Stimulated activated effector memory CD8-positive, alpha-beta T cell treated with anti-CD3 and anti-CD28 coated beads, Interleukin-12 subunit alpha, Interleukin-12 subunit beta, amount 100 ng/mL, for 72 hours (primary cell): ENCODE measurements around the gene PRKRIP1.

ENCODE experiments used
- ATAC-seq: fragments of 150-1000 bp; cut with Tn5 transposase; 2 replicates; pipeline ENCODE4 v1.10.0; 2021
- DNase-seq, 2 donors: peaks; one replicate each; pipeline ENCODE4 v3.0.0; 2021 to 2022; ENCODE audit warnings: low spot score in 2 of 2
- H3K27ac Mint-ChIP-seq: one replicate; pipeline ENCODE4 v1.8.0; 2022; ENCODE audit warnings: mild to moderate bottlenecking, mixed read lengths
- H3K36me3 Mint-ChIP-seq: one replicate; pipeline ENCODE4 v1.8.0; 2022; ENCODE audit warnings: mild to moderate bottlenecking, mixed read lengths
- H3K4me1 Mint-ChIP-seq: one replicate; pipeline ENCODE4 v1.8.0; 2022; ENCODE audit warnings: mixed read lengths
- H3K4me3 Mint-ChIP-seq: one replicate; pipeline ENCODE4 v1.8.0; 2022; ENCODE audit warnings: mild to moderate bottlenecking, mixed read lengths
- H3K9me3 Mint-ChIP-seq: one replicate; pipeline ENCODE4 v1.8.0; 2022; ENCODE audit warnings: mixed read lengths

The PRKRIP1 gene

DNA sequence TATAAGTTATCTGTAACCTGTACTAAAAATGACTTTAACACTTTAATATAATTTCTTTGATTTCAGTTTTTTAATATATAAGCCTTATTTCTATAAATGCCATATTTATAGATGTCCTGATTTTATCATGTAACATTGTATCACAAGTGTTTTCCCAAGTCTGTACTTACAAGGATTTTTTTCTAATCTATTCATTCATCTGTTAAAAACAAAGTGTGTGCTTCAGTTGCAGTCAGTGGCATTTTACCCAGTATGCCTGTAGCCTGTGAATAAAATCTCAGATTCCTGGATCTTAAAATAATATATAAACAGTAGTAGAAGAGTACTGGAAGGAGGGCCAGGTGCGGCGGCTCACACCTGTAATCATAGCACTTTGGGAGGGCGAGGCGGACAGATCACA is 17.4 kb downstream of the PRKRIP1 start:
- peaks cover 92% of the 10 kb centered on the region for H3K36me3 Mint-ChIP-seq
- H3K9me3 Mint-ChIP-seq: peaks cover 3% of the 10 kb centered on the region
- H3K4me1 Mint-ChIP-seq: peaks cover 46% of the 10 kb centered on the region
- ATAC-seq (no peak), DNase-seq (no peak)
- H3K4me3 Mint-ChIP-seq: no peak overlapping the region
- H3K27ac Mint-ChIP-seq: no peak overlapping the region

DNA sequence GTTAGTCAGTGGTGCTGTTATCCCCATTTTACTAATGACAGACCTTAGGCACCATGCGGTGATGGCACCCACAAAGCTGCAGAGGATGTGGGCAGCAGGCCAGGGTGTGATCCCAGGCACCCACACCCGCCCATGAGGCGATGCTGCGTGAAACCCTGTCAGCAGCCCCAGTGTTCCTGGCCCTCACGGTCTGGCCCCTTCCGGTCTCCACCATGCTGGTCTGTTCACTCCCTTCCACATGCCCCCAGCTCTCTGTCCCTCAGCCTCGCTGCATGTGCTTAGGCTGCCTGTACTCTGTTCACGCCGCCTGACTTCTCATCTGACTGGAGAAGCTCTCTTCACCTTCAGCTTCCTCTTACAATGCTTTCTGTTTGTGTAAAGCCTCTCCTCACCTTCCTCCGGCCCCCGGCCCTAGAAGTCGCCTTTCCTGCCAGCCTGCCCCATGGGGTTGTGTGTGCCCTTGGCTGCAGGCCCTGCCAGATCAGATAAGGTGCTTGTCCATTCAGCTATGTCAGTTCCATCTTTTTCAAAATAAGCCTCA is 19.6 kb downstream of the PRKRIP1 start:
- Mint-ChIP-seq H3K27ac (peak overlapping the region; percentile 94), H3K9me3 (no peaks in the 10 kb centered on the region), H3K36me3 (peaks cover 92% of the 10 kb centered on the region), H3K4me3 (peak overlapping the region; percentile 69), H3K4me1 (peaks cover 45% of the 10 kb centered on the region)
- ATAC-seq (peak; percentile 95), DNase-seq (peak; percentile 53 to 88)

DNA sequence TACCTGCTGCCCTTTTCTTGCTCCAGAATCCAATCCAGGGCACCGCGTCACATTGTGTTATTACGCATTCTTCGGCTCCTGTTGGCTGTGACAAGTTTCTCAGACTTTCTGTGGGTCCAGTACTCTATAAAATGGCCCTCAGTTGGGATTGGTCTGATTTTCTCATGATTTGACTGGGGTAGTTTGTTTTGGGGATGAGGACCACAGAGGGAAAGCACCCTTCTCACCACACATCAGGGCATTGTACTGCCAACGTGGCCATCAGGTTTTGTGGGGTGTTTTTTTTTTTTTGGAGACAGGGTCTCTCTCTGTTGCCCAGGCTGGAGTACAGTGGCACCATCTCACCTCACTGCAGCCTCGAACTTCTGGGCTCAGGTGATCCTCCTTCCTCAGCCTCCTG is 20.2 kb downstream of the PRKRIP1 start:
- H3K36me3 Mint-ChIP-seq: peaks cover 92% of the 10 kb centered on the region
- peak overlapping the region; percentile 69 for H3K4me3 Mint-ChIP-seq
- no peak for ATAC-seq
- H3K9me3 Mint-ChIP-seq: no peaks in the 10 kb centered on the region
- no peak for DNase-seq
- peaks cover 50% of the 10 kb centered on the region for H3K4me1 Mint-ChIP-seq
- peak overlapping the region; percentile 94 for H3K27ac Mint-ChIP-seq

DNA sequence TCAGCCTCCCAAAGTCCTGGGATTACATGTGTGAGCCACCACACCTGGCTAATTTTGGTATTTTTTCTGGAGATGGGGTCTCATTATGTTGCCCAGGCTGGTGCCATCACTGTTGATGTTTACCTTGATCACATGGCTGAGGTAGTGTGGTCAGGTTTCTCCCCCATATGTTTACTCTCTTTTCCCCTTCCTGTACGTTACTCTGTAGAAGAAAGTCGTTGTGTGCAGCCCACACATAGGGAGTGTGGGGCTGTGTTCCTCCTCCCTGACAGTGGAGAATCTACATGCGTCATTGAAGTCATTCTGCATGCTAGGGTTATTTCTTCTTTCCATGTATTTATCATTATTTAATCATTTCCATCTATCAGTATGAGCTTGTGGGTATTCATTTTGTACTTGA is 20.9 kb downstream of the PRKRIP1 start:
- peaks cover 50% of the 10 kb centered on the region for H3K4me1 Mint-ChIP-seq
- no peaks in the 10 kb centered on the region for H3K9me3 Mint-ChIP-seq
- H3K4me3 Mint-ChIP-seq: peak overlapping the region; percentile 69
- peaks cover 92% of the 10 kb centered on the region for H3K36me3 Mint-ChIP-seq
- ATAC-seq (peak; percentile 48), DNase-seq (no peak)
- peak overlapping the region; percentile 94 for H3K27ac Mint-ChIP-seq

- Mint-ChIP-seq H3K4me3 (no peak overlapping the region), H3K9me3 (no peaks in the 10 kb centered on the region), H3K36me3 (peaks cover 86% of the 10 kb centered on the region), H3K4me1 (peaks cover 50% of the 10 kb centered on the region), H3K27ac (peak overlapping the region; percentile 94)
- ATAC-seq (peak; percentile 3), DNase-seq (no peak)
These were observed 22.4 kb downstream of the PRKRIP1 start for GRCh38 chr7:102418592-102418991.

DNA sequence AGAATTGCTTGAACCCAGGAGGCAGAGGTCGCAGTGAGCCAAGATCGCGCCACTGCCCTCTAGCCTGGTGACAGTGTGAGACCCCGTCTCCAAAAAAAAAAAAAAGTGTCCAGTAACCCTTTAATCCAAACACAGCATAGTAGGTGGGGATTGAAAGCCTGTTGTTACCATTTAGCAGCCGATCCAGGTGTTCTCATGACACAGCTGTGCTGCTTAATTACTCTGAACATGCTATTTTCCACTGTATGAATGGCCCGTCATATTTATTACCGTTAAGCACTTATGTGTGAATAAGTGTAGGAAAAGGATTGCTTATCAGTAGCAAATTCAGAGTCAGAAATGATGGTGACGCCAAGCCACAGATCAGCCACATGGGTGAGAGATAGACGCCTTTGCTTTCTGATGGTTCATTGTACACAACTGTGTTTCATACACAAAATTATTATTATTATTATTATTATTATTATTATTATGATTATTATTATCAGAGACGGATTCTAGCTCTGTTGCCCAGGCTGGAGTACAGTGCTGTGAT is 25.6 kb downstream of the PRKRIP1 start:
- DNase-seq: no peak
- H3K9me3 Mint-ChIP-seq: no peaks in the 10 kb centered on the region
- no peak overlapping the region for H3K27ac Mint-ChIP-seq
- peaks cover 61% of the 10 kb centered on the region for H3K4me1 Mint-ChIP-seq
- H3K36me3 Mint-ChIP-seq: peaks cover 92% of the 10 kb centered on the region
- no peak for ATAC-seq
- H3K4me3 Mint-ChIP-seq: no peak overlapping the region

- H3K4me3 Mint-ChIP-seq: peak overlapping the region; percentile 87
- H3K36me3 Mint-ChIP-seq: peaks cover 83% of the 10 kb centered on the region
- peaks cover 53% of the 10 kb centered on the region for H3K4me1 Mint-ChIP-seq
- H3K27ac Mint-ChIP-seq: peak overlapping the region; percentile 100
- no peak for DNase-seq
- H3K9me3 Mint-ChIP-seq: no peaks in the 10 kb centered on the region
- no peak for ATAC-seq
These were observed 28.0 kb downstream of the PRKRIP1 start for GRCh38 chr7:102424129-102424551.

DNA sequence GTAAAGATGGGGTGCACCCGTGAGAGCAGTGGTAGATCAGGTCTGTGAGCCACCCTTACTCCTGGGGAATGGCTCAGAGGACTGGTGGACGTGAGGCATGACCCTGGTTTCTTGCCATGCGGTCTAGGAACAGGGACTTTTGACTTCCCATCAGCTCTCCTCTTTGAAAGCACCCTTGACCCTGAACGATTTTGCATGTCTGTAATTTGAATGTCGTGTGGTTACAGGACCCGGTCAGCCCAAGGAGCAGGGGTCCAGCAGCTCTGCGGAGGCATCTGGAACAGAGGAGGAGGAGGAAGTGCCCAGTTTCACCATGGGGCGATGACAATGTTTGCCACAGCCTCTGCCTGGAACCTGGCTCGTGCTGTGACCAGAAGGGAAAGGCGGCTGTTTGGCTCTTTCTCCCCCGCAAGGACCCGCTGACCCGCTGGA is 28.6 kb downstream of the PRKRIP1 start:
- Mint-ChIP-seq H3K27ac (peak overlapping the region; percentile 100), H3K36me3 (peaks cover 81% of the 10 kb centered on the region)
- DNase-seq: no peak

DNA sequence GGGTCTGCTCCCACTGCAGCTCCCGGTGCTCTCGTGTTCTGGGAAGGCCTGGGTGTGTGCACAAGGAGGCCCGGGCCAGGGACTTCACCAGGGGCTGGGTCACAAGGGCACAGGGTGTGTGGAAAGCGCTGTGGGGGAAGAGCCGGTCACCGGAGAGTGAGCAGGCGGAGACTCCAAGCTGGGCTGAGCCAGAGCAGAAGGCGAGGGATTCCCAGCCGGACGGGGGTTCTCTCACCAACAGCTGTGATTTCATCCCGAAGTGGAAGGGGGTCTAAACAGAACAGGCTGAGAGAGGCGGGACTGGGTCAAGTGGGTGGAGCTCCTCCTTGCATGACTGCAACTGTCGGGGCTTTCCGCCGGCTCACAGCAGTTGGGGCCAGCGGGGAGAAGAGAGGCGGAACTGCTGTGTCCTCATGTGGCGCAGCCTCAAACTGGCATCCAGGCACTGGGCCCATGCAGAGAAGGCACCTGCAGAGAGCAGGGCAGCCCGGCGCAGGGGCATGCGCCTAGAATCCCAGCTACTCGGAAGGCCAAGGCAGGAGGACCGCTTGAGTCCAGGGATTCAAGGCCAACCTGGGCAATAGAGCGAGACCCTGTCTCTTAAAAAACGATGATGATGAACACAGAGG is 29.6 kb downstream of the PRKRIP1 start:
- peak overlapping the region; percentile 87 for H3K4me3 Mint-ChIP-seq
- H3K27ac Mint-ChIP-seq: peak overlapping the region; percentile 100
- peaks cover 71% of the 10 kb centered on the region for H3K36me3 Mint-ChIP-seq
- DNase-seq (peak; percentile 60 to 89), ATAC-seq (peak; percentile 92)
- peaks cover 60% of the 10 kb centered on the region for H3K4me1 Mint-ChIP-seq
- no peaks in the 10 kb centered on the region for H3K9me3 Mint-ChIP-seq

More for the DNA sequence above, 28.6 kb downstream of the PRKRIP1 start:
- ATAC-seq: no peak
- Mint-ChIP-seq H3K4me3 (peak overlapping the region; percentile 87), H3K9me3 (no peaks in the 10 kb centered on the region), H3K4me1 (peaks cover 59% of the 10 kb centered on the region)

- peak overlapping the region; percentile 100 for H3K27ac Mint-ChIP-seq
- peak overlapping the region; percentile 87 for H3K4me3 Mint-ChIP-seq
- peaks cover 65% of the 10 kb centered on the region for H3K36me3 Mint-ChIP-seq
- H3K9me3 Mint-ChIP-seq: no peaks in the 10 kb centered on the region
- DNase-seq (peak; percentile 37 to 82), ATAC-seq (peak; percentile 78)
- H3K4me1 Mint-ChIP-seq: peaks cover 60% of the 10 kb centered on the region
These were observed 30.3 kb downstream of the PRKRIP1 start for GRCh38 chr7:102426268-102427018.

- Mint-ChIP-seq H3K4me3 (peak overlapping the region; percentile 87), H3K4me1 (peaks cover 66% of the 10 kb centered on the region), H3K36me3 (peaks cover 65% of the 10 kb centered on the region), H3K27ac (peak overlapping the region; percentile 100), H3K9me3 (no peaks in the 10 kb centered on the region)
- no peak for ATAC-seq
- no peak for DNase-seq
These were observed 30.8 kb downstream of the PRKRIP1 start for GRCh38 chr7:102427019-102427405.

GRCh38 chr7:102429141-102429899 is 33.2 kb downstream of the PRKRIP1 start:
- no peak for ATAC-seq
- peak overlapping the region; percentile 32 for H3K4me3 Mint-ChIP-seq
- no peaks in the 10 kb centered on the region for H3K9me3 Mint-ChIP-seq
- peak overlapping the region; percentile 100 for H3K27ac Mint-ChIP-seq
- DNase-seq: no peak
- H3K4me1 Mint-ChIP-seq: peaks cover 64% of the 10 kb centered on the region
- peaks cover 55% of the 10 kb centered on the region for H3K36me3 Mint-ChIP-seq

GRCh38 chr7:102431617-102432298 is 35.6 kb downstream of the PRKRIP1 start:
- DNase-seq (peak in 1 of 2 donors; percentile 71), ATAC-seq (peak; percentile 33)
- Mint-ChIP-seq H3K4me1 (peaks cover 48% of the 10 kb centered on the region), H3K27ac (peak overlapping the region; percentile 100), H3K4me3 (peak overlapping the region; percentile 59), H3K36me3 (peaks cover 52% of the 10 kb centered on the region), H3K9me3 (no peaks in the 10 kb centered on the region)

- H3K4me1 Mint-ChIP-seq: peaks cover 41% of the 10 kb centered on the region
- peak; percentile 38 for ATAC-seq
- H3K27ac Mint-ChIP-seq: peak overlapping the region; percentile 50
- no peak for DNase-seq
- no peaks in the 10 kb centered on the region for H3K9me3 Mint-ChIP-seq
- peak overlapping the region; percentile 59 for H3K4me3 Mint-ChIP-seq
- peaks cover 49% of the 10 kb centered on the region for H3K36me3 Mint-ChIP-seq
These were observed 36.5 kb downstream of the PRKRIP1 start for GRCh38 chr7:102432442-102433218.
